Measurements from ENCODE around the gene RNF207. TPM values are rescaled to one million over a fixed set of nuclear protein-coding genes. Genes with fewer than 3 reads are reported as not detected.

Gene RNF207
- total RNA-seq, 1 experiment from 2014 or later = 1.3 TPM

GRCh38 chr1:6224718-6225117, 18.8 kb downstream of the RNF207 start:
- DNase-seq (ENCODE audit: low read depth) = no peak

- DNase-seq (ENCODE audit: low read depth) = no peak
These were observed 19.7 kb downstream of the RNF207 start for GRCh38 chr1:6225651-6226050.

- no peak for DNase-seq (ENCODE audit: low read depth)
These were observed 27.5 kb downstream of the RNF207 start for GRCh38 chr1:6233376-6233775.

GRCh38 chr1:6234502-6235295, 28.8 kb downstream of the RNF207 start:
- peak; percentile 66 for DNase-seq (ENCODE audit: low read depth)

GRCh38 chr1:6235296-6235677, 29.4 kb downstream of the RNF207 start:
- DNase-seq (ENCODE audit: low read depth) = no peak

GRCh38 chr1:6237093-6237492, 31.2 kb downstream of the RNF207 start:
- no peak for DNase-seq (ENCODE audit: low read depth)

- DNase-seq (ENCODE audit: low read depth) = no peak
These were observed 33.4 kb downstream of the RNF207 start for GRCh38 chr1:6239213-6239752.

- DNase-seq (ENCODE audit: low read depth) = no peak
These were observed 34.2 kb downstream of the RNF207 start for GRCh38 chr1:6239950-6240768.

GRCh38 chr1:6241107-6241886, 35.4 kb downstream of the RNF207 start:
- DNase-seq (ENCODE audit: low read depth) = no peak

GRCh38 chr1:6241887-6242740, 36.2 kb downstream of the RNF207 start:
- DNase-seq (ENCODE audit: low read depth) = no peak

- no peak for DNase-seq (ENCODE audit: low read depth)
These were observed 37.3 kb downstream of the RNF207 start for GRCh38 chr1:6243053-6243834.

GRCh38 chr1:6243993-6244392, 38.1 kb downstream of the RNF207 start, which contains the start of gene HES3:
HES3 (plus strand) TSS chr1:6244179; CDS start chr1:6244366, 187 bp downstream.
- no peak for DNase-seq (ENCODE audit: low read depth)

GRCh38 chr1:6244401-6245049, 38.6 kb downstream of the RNF207 start:
- no peak for DNase-seq (ENCODE audit: low read depth)

GRCh38 chr1:6245086-6245868, 39.4 kb downstream of the RNF207 start:
- peak; percentile 77 for DNase-seq (ENCODE audit: low read depth)

GRCh38 chr1:6245869-6246496, 40.1 kb downstream of the RNF207 start:
- DNase-seq (ENCODE audit: low read depth) = peak; percentile 24

- peak; percentile 59 for DNase-seq (ENCODE audit: low read depth)
These were observed 40.9 kb downstream of the RNF207 start for GRCh38 chr1:6246497-6247467.

GRCh38 chr1:6247651-6248050, 41.7 kb downstream of the RNF207 start:
- no peak for DNase-seq (ENCODE audit: low read depth)

Data from LHCN-M2 (cell line).